ENCODE data around the gene MAP2K6.

Gene MAP2K6

GRCh38 chr17:69427486-69428197, 13.1 kb downstream of the MAP2K6 start:
- TF ChIP-seq CTCF (conservative IDR thresholded peaks at IDR 0.05), result no peak
- TF ChIP-seq ZFX (IDR thresholded peaks at IDR 0.05), result no peak
- H3K27ac ChIP-seq, result no peak overlapping the region

GRCh38 chr17:69428252-69428980, 13.9 kb downstream of the MAP2K6 start:
- no peak overlapping the region for H3K27ac ChIP-seq
- no peak for TF ChIP-seq CTCF (conservative IDR thresholded peaks at IDR 0.05)
- TF ChIP-seq ZFX (IDR thresholded peaks at IDR 0.05), result no peak

- TF ChIP-seq ZFX (IDR thresholded peaks at IDR 0.05), result no peak
- TF ChIP-seq CTCF (conservative IDR thresholded peaks at IDR 0.05), result no peak
- H3K27ac ChIP-seq, result no peak overlapping the region
These were observed 16.0 kb downstream of the MAP2K6 start for GRCh38 chr17:69430488-69430887.

- TF ChIP-seq ZFX (IDR thresholded peaks at IDR 0.05), result no peak
- no peak for TF ChIP-seq CTCF (conservative IDR thresholded peaks at IDR 0.05)
- no peak overlapping the region for H3K27ac ChIP-seq
These were observed 17.3 kb downstream of the MAP2K6 start for GRCh38 chr17:69431835-69432234.

GRCh38 chr17:69433093-69433492, 18.6 kb downstream of the MAP2K6 start:
- H3K27ac ChIP-seq, result no peak overlapping the region
- TF ChIP-seq ZFX (IDR thresholded peaks at IDR 0.05) (no peak), CTCF (conservative IDR thresholded peaks at IDR 0.05) (no peak)

GRCh38 chr17:69434164-69434579, 19.7 kb downstream of the MAP2K6 start:
- no peak overlapping the region for H3K27ac ChIP-seq
- TF ChIP-seq ZFX (IDR thresholded peaks at IDR 0.05) (no peak), CTCF (conservative IDR thresholded peaks at IDR 0.05) (no peak)

GRCh38 chr17:69435971-69436696, 21.6 kb downstream of the MAP2K6 start:
- no peak overlapping the region for H3K27ac ChIP-seq
- TF ChIP-seq CTCF (conservative IDR thresholded peaks at IDR 0.05), result no peak
- TF ChIP-seq ZFX (IDR thresholded peaks at IDR 0.05), result no peak

Data from C4-2B (cell line).